Upper lobe of left lung (tissue), 4 donors: ENCODE results near the gene SWAP70.

ENCODE experiments used
- CTCF ChIP-seq, 6 experiments: fragments of 450-650 bp in 4 of 6; fragments of 200-600 bp in 2 of 6; sonication (generic) in 2 of 6; IDR thresholded peaks; one replicate each; pipeline ENCODE4 v1.5.1; 2016 to 2019; ENCODE audit warnings: antibody characterized with exemption in 6 of 6
- EP300 ChIP-seq, 4 donors: sonication (generic); formaldehyde crosslinking; IDR thresholded peaks; one replicate each; pipeline ENCODE4 v1.5.1; 2017; ENCODE audit warnings: antibody characterized with exemption in 4 of 4, control low read depth in 2 of 4
- POLR2A ChIP-seq, 4 donors: fragments of 450-650 bp; IDR thresholded peaks; one replicate each; pipeline ENCODE4 v1.5.1; 2016 to 2017; ENCODE audit warnings: antibody characterized with exemption in 4 of 4, mild to moderate bottlenecking in 2 of 4

- TF ChIP-seq POLR2A (IDR thresholded peaks at IDR 0.05) = no peak
- TF ChIP-seq CTCF (IDR thresholded peaks at IDR 0.05) = no peak
- no peak for TF ChIP-seq EP300 (IDR thresholded peaks at IDR 0.05)
Measured at GRCh38 chr11:9691865-9692264, 28.0 kb downstream of the SWAP70 start.
